ENCODE measurements around the gene TUBGCP2.

- no peak for TF ChIP-seq FOXK2 (IDR thresholded peaks at IDR 0.05)
- no peak for TF ChIP-seq RAD51 (IDR thresholded peaks at IDR 0.05; ENCODE audit: borderline replicate concordance)
- TF ChIP-seq STAT6 (CRISPR knock-in tag; IDR thresholded peaks at IDR 0.05; ENCODE audit: borderline replicate concordance): no peak
- TF ChIP-seq TFDP2 (CRISPR knock-in tag; IDR thresholded peaks at IDR 0.05): no peak
- TF ChIP-seq MXI1 (IDR thresholded peaks at IDR 0.05; ENCODE audit: borderline replicate concordance, low read depth, low read length): no peak
- TF ChIP-seq ZNF234 (CRISPR knock-in tag; conservative IDR thresholded peaks at IDR 0.05): no peak
- no peak for TF ChIP-seq KDM1A (CRISPR knock-in tag; IDR thresholded peaks at IDR 0.05)
- no peak for TF ChIP-seq MBNL3 (CRISPR knock-in tag; conservative IDR thresholded peaks at IDR 0.05)
- TF ChIP-seq MAZ (IDR thresholded peaks at IDR 0.05; ENCODE audit: borderline replicate concordance, low read depth, low read length): no peak
- TF ChIP-seq MAZ (CRISPR knock-in tag; IDR thresholded peaks at IDR 0.05; ENCODE audit: low read depth): no peak
- TF ChIP-seq CTCF (CRISPR knock-in tag; IDR thresholded peaks at IDR 0.05): no peak
- no peak for TF ChIP-seq FOXO4 (CRISPR knock-in tag; conservative IDR thresholded peaks at IDR 0.05)
- TF ChIP-seq ZBTB1 (CRISPR knock-in tag; IDR thresholded peaks at IDR 0.05; ENCODE audit: borderline replicate concordance): no peak
- no peak for TF ChIP-seq POLR2A (IDR thresholded peaks at IDR 0.05; ENCODE audit: insufficient read depth in 1 of 2, low read depth in 2 of 2, low read length in 2 of 2)
These were observed 39.3 kb downstream of the TUBGCP2 start for GRCh38 chr10:133269367-133269766.
